ENCODE results near the gene DNAH6. TPM values are rescaled to one million over a fixed set of nuclear protein-coding genes. Genes with fewer than 3 reads are reported as not detected.
"Not testable (repeated sequence)": the region's sequence is repeated elsewhere in the genome, so short reads cannot be mapped to it uniquely, and the experiment has no call there.

The DNAH6 gene
- total RNA-seq, 6 donors from 2014 or later: 0.37 to 25.0 (median 4.2) TPM

- H3K4me3 ChIP-seq: no peak overlapping the region
- DNase-seq (no peak), ATAC-seq (ENCODE audit: low FRiP score in 2 of 2) (no peak)
- H3K9me3 ChIP-seq: no peaks in the 10 kb centered on the region
- WGBS, 2 donors: 68 to 72% methylated on average over 5 of the region's 5 CpGs
- no peaks in the 10 kb centered on the region for H3K27me3 ChIP-seq
- no peaks in the 10 kb centered on the region for H3K4me1 ChIP-seq
- no peak overlapping the region for H3K27ac ChIP-seq
- no peaks in the 10 kb centered on the region for H3K36me3 ChIP-seq
- TF ChIP-seq POLR2A (IDR thresholded peaks at IDR 0.05) (no peak), POLR2AphosphoS5 (IDR thresholded peaks at IDR 0.05) (no peak), EP300 (IDR thresholded peaks at IDR 0.05) (no peak)
- TF ChIP-seq, protein P1, sequence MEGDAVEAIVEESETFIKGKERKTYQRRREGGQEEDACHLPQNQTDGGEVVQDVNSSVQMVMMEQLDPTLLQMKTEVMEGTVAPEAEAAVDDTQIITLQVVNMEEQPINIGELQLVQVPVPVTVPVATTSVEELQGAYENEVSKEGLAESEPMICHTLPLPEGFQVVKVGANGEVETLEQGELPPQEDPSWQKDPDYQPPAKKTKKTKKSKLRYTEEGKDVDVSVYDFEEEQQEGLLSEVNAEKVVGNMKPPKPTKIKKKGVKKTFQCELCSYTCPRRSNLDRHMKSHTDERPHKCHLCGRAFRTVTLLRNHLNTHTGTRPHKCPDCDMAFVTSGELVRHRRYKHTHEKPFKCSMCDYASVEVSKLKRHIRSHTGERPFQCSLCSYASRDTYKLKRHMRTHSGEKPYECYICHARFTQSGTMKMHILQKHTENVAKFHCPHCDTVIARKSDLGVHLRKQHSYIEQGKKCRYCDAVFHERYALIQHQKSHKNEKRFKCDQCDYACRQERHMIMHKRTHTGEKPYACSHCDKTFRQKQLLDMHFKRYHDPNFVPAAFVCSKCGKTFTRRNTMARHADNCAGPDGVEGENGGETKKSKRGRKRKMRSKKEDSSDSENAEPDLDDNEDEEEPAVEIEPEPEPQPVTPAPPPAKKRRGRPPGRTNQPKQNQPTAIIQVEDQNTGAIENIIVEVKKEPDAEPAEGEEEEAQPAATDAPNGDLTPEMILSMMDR (IDR thresholded peaks at IDR 0.05): no peak
Measured at GRCh38 chr2:84493514-84493913, 22.8 kb upstream of the DNAH6 start.

DNA sequence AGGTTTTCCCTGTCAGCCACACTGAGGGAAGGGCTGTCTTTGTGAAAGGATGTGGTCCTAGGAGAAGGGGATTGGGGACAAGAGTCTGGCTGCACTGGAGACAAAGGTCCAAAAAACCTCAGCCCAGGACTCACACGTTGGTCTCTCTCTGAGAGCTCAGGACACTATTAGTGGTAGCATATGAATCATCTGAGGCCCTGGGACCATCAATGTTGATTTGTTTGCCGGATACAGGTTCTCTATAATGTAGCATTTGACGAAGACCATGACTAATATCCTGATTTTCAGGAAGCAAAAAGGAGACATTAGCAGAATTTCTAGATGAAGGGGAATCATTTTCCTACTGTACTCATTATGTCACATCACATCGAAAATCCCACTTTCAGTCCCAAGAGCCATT lies 22.2 kb upstream of the DNAH6 start:
- Histone ChIP-seq H3K27ac (no peak overlapping the region), H3K27me3 (no peaks in the 10 kb centered on the region), H3K9me3 (no peaks in the 10 kb centered on the region), H3K36me3 (no peaks in the 10 kb centered on the region), H3K4me3 (no peak overlapping the region), H3K4me1 (no peaks in the 10 kb centered on the region)
- WGBS, 2 donors: 74 to 83% methylated on average over 4 of the region's 4 CpGs
- TF ChIP-seq EP300 (IDR thresholded peaks at IDR 0.05) (no peak), POLR2AphosphoS5 (IDR thresholded peaks at IDR 0.05) (no peak), POLR2A (IDR thresholded peaks at IDR 0.05) (no peak)
- DNase-seq: no peak
- no peak for ATAC-seq (ENCODE audit: low FRiP score in 2 of 2)

GRCh38 chr2:84495539-84496146 lies 20.7 kb upstream of the DNAH6 start:
- DNase-seq: no peak
- H3K27ac ChIP-seq: no peak overlapping the region

DNA sequence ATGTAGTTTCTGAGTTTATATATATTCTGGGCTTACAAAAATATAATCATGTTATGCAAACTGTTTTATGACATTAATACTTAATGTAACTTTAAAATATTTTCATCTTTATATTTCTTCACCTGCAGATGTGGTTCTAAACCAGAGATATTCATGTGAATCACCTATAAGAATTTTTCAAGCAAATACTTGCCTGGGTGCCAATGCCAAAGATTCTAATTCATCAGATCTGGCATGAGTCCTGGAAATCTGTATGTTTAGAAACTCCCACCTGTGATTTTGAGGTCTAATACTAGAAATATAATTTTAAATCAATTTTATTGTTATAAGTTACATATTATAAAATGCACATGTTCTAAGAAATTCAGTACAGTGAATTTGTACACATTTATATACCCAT lies 19.9 kb upstream of the DNAH6 start:
- TF ChIP-seq POLR2AphosphoS5 (IDR thresholded peaks at IDR 0.05): no peak
- ATAC-seq (ENCODE audit: low FRiP score in 2 of 2) (no peak), DNase-seq (no peak)
- no peaks in the 10 kb centered on the region for H3K27me3 ChIP-seq
- H3K9me3 ChIP-seq: no peaks in the 10 kb centered on the region
- no peak overlapping the region for H3K4me3 ChIP-seq
- H3K36me3 ChIP-seq: no peaks in the 10 kb centered on the region
- H3K27ac ChIP-seq: no peak overlapping the region
- H3K4me1 ChIP-seq: no peaks in the 10 kb centered on the region

More at GRCh38 chr2:84495539-84496146, 20.7 kb upstream of the DNAH6 start:
- H3K27me3 ChIP-seq: no peaks in the 10 kb centered on the region
- TF ChIP-seq, protein P1 (IDR thresholded peaks at IDR 0.05): peak; percentile 56 to 81 (median 76)
- no peak for TF ChIP-seq POLR2A (IDR thresholded peaks at IDR 0.05)
- 26 to 29% methylated on average over 8 of the region's 8 CpGs for WGBS, 2 donors
- no peak overlapping the region for H3K4me3 ChIP-seq
- H3K9me3 ChIP-seq: no peaks in the 10 kb centered on the region
- ATAC-seq (ENCODE audit: low FRiP score in 2 of 2): peak; percentile 59 to 91
- no peaks in the 10 kb centered on the region for H3K4me1 ChIP-seq
- no peaks in the 10 kb centered on the region for H3K36me3 ChIP-seq

DNA sequence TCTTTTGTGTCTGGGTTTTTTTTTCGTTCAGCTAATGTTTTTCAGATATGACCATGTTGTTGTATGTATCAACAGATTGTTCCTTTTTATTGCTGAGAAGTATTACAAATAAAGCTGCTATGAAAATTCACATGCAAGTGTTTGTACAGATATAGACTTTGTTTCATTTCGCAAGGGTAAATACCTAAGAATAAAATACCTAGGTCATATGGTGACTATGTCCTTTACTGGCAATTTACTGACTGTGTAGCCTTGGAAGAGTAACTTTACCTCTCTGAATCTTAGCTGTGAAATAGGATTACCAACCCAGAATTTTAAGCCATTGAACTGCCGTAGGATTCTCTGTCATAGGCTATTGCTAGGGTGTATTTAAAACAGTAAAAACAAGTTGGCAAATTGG lies 19.0 kb upstream of the DNAH6 start:
- 81 to 84% methylated on average over 3 of the region's 3 CpGs for WGBS, 2 donors
- no peak for TF ChIP-seq POLR2A (IDR thresholded peaks at IDR 0.05)
- TF ChIP-seq EP300 (IDR thresholded peaks at IDR 0.05): no peak
- TF ChIP-seq POLR2AphosphoS5 (IDR thresholded peaks at IDR 0.05): no peak
- TF ChIP-seq, protein P1 (IDR thresholded peaks at IDR 0.05): no peak

GRCh38 chr2:84498150-84498799 lies 18.0 kb upstream of the DNAH6 start:
- no peaks in the 10 kb centered on the region for H3K36me3 ChIP-seq
- H3K4me3 ChIP-seq: no peak overlapping the region
- ATAC-seq (ENCODE audit: low FRiP score in 2 of 2) (no peak), DNase-seq (no peak)
- TF ChIP-seq EP300 (IDR thresholded peaks at IDR 0.05) (no peak), POLR2AphosphoS5 (IDR thresholded peaks at IDR 0.05) (no peak), POLR2A (IDR thresholded peaks at IDR 0.05) (no peak)
- TF ChIP-seq, protein P1 (IDR thresholded peaks at IDR 0.05): no peak
- H3K4me1 ChIP-seq: no peaks in the 10 kb centered on the region
- H3K27me3 ChIP-seq: no peaks in the 10 kb centered on the region
- no peak overlapping the region for H3K27ac ChIP-seq
- H3K9me3 ChIP-seq: no peaks in the 10 kb centered on the region

More for the DNA sequence above, 19.0 kb upstream of the DNAH6 start:
- Histone ChIP-seq H3K27me3 (no peaks in the 10 kb centered on the region), H3K27ac (no peak overlapping the region), H3K4me1 (no peaks in the 10 kb centered on the region), H3K36me3 (no peaks in the 10 kb centered on the region), H3K4me3 (no peak overlapping the region), H3K9me3 (no peaks in the 10 kb centered on the region)
- DNase-seq: no peak
- no peak for ATAC-seq (ENCODE audit: low FRiP score in 2 of 2)

GRCh38 chr2:84511024-84511423 lies 5.3 kb upstream of the DNAH6 start:
- not testable (repeated sequence) for H3K4me1 ChIP-seq; H3K9me3 ChIP-seq; H3K4me3 ChIP-seq; H3K27me3 ChIP-seq; ATAC-seq (ENCODE audit: low FRiP score in 2 of 2); H3K27ac ChIP-seq; H3K36me3 ChIP-seq
- DNase-seq: peak in 1 of 2 donors; percentile 35
- WGBS, 2 donors: 78 to 93% methylated on average over 8 to 9 of the region's 10 CpGs
